GM18507 (cell line): ENCODE data around the gene SERTAD1.
A peak's percentile ranks its signal among the peaks of the same experiment; 100 is the strongest.
"Not testable (repeated sequence)": the region's sequence is repeated elsewhere in the genome, so short reads cannot be mapped to it uniquely, and the experiment has no call there.

Source experiments
- DNase-seq: peaks from one replicate; pipeline ENCODE4 v3.0.0; 2011; ENCODE audit warnings: low read depth; ENCODE audit not compliant: insufficient read length; ENCODE audit errors: extremely low spot score
- FAIRE-seq: peaks from 2 replicates; lab custom pipeline; 2011; peaks lifted over from hg19 to GRCh38; lab: Jason Lieb, UNC

SERTAD1 gene

DNA sequence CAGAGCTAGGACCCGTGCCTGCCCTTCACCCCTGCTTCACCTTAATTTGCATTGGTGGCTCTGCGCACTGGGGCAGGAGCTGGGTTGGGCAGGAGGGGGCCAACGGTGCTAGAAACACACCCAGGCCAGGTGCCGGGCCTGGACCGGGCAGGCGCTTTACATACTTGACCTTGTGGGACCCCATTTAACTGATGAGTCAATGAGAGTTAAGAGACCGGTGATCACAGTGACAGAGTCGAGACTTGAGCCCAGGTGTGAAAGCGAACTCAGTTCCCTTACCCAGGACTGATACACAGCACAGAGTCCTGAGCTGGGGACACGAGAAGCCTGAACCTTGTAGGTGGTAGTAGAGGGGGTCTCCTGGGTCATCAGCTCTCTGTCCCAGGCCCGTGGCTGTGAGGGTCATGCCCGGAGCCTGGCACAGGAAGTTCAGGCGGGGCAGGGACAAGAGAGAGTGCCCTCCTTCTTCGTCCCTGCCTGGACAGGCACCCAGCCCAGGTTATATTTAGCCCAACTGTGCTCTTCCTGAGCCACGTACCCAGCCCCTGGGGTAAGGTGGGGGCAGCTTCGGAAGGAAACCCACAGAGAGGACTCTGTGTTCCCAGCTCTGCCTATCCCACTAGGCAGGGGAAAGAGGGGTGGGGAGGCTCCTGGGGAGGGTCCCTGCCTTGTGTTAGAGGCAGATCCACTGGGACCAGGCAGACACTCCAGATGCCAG is 14.5 kb downstream of the SERTAD1 start:
- no peak for DNase-seq
- FAIRE-seq, result peak; percentile 61

DNA sequence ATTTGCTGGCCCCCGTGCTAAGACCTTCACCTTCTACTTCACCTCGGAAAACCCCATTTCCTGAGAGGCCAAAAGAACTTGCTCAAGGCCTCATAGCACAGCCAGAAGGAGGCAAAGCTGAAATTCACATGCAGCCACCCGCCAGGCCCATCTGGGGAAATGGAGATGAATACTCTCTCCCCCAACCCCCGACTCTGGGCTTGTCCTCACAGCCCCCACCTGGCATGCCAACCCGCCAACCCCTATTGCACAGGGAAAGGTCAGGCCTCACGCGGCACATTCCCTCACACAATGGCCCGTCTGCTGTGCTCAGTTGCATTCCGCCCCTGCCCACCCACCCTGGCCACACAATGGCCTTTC is 15.8 kb downstream of the SERTAD1 start:
- FAIRE-seq, result no peak
- no peak for DNase-seq

DNA sequence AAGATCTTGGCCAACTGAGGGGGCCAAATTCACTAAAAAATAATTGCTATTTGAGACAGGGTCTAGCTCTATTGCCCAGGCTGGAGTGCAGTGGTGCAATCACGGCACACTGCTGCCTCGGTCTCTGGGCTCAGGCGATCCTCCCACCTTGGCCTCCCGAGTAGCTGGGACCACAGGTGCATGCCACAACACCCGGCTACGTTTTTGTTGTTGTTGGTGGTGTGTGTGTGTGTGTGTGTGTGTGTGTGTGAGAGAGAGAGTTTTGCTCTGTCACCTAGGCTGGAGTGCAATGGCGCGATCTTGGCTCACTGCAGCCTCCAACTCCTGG is 17.2 kb downstream of the SERTAD1 start:
- DNase-seq, FAIRE-seq: not testable (repeated sequence)

DNA sequence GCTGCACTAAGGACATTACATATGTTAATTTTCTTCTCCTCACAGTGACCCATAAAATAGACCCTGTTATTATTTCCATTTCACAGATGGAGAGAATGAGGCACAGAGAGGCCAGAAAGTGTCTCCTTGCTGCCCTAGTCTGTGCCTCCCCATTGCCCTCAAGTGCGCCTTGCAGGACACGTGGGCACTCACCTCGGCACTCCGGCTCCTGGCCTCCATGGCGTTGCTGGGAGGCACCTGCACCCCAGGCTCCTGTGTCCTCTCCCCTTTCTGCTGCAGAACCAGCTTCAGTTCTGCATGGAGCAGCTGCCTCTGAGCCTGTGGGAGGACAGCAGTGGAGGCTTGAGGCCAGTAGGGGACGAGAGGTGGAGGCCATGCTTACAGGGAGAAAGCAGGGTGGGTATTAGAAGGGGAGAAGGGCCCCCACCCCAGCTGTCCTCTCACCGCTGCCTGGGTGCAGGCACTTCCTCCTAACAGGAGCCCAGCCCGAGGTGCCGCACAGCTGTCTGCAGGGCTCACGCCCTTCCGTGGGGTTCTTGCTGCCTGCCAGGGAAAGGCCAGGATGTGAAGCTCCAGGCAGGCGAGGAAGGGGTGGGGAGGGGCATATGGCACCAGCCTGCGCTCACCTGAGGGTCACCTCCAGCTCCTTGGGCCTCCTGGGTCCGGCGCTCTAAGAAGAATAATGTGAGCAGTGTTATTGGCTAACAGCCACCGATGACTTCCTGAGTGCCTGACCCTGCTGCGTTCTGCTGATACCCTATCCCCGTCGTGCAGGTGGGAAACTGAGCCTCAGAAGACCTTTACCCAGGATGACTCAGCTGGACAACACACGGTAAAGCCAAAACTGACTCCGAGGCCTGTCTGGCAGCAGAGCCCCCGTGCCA is 17.8 kb downstream of the SERTAD1 start:
- FAIRE-seq (no peak), DNase-seq (no peak)

DNA sequence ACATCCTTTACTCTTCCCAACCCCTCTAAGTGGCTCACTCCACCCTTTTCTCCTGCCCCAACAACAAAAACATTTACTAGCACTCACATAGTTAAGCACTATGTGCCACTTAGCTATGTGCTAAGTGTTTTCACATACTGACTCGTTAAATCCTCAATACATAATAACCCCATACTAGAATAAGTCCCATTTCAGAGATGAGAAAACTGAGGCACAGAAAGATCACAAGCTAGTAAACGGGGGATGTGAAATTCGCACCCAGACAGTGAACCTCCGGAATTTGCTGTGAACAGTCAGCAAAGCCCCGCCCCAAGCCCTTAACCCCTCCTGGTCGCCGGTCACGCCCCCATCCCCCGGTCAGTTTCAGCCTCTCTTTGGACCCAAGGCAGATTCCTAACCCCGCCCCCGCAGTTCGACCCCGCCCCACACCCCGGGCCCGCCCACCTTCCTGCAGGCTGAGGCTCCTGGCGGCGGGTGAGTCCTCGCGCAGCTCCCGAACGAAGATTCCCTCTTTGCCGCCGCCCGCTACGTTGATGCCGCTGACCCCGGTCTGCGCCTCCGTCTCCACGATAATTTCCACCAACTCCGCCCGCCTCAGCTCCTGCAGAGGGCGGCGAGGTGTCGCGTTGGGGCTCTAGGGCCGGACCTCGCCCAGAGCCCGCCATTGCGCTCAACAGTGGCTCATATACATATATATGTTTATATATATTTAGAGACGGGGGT is 22.4 kb downstream of the SERTAD1 start:
- peak; percentile 87 for DNase-seq
- peak; percentile 94 for FAIRE-seq

DNA sequence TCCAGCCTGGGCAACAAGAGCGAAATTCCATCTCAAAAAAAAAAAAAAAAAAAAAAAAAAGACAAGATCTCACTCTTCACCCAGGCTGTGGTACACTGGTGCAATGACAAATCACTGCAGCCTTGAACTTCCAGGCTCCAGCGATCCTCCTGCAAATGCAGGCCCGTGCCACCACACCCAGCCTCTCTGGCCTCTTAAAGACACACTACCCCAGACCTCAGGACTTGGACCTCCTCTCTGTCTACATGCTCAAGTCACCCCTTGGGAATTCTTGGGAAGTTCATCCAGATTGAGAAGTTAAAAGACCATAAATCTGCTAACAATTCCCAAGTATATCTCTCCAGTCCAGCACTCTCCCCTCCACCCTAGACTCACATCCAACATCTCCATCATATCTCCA is 25.2 kb downstream of the SERTAD1 start:
- DNase-seq, result no peak
- FAIRE-seq, result no peak

DNA sequence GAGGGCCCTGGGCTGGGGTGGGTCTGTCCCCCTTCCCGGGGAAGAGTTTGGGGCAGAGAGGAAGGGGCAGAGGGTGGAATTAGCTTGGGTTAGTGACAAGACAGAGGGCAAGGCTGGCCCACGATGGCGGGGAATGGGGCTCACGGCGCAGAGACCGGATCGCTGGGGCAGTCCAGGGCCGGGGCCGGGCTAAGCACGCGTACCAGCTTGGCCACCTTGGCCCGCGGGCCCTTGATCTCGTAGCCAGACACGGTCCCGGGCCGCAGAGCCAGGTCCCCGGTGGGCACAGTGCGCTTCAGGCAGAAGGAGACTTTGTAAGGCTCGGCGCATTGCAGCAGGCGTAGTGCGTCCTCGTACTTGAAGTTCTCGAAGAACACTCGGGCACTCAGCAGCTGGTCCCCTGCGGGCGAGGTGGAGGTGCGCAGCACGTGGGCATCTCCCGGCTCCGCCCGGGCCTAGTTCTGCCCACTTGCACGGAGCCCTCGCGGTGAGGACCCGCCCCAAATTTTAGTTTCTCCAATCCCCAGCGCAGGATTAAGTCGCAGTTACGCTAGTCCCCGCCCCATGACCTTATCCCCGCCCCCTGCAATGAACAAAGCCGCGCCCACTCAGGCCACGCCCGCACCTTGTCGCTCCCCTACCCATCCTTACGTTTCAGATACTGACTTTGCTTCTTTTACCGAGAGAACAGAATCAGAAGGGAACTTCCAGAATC is 27.2 kb downstream of the SERTAD1 start:
- no peak for FAIRE-seq
- DNase-seq, result no peak

DNA sequence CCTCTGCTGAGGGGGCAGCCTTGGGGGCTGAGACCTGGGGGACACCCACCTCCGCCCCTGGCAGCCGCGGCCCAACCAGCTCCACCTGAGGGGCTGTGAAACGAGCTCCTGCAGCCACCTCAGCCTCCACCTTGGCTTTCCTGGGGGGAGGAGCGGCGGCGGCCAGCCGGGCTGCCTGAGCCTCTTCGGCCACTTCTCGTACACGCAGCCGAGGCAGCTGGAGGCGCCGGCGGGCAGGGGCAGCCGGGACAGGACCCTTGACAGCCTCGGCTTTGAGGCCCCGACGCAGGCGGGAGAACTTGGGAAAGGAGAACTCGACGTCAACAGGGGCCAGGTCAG is 28.3 kb downstream of the SERTAD1 start:
- no peak for FAIRE-seq

DNA sequence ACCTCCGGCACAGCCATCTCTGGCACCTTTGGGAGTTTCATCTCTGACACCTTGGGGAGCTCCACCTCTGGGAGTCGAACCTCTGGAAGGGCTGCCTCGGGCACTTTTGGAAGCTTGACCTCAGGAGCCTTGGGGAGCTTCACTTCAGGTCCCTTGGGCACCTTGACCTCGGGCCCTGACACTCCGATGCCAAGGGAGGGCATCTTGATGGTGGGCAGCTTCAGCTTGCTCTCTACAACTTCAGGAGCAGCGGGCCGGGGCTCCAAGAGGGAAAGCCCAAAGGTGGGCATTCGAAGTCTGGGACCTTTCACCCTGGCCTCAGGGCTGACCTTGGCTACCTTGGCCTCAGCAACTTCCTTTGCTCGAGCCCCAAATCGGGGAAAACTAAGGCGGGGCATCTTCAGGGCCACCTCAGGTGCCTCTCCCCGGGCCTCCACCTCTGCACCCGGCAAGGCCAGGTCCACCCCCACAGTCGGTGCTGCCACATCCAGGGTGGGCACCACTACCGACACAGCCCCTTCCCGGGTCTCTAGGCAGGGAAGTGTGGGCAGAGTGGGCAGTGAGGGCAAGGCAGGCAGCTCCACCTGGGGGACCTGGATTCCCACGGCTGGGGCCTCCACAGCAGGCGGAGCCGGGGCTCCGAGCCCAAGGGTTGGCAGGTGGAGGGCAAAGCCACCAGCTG is 28.8 kb downstream of the SERTAD1 start:
- FAIRE-seq (no peak), DNase-seq (no peak)

More for the DNA sequence above, 28.3 kb downstream of the SERTAD1 start:
- DNase-seq, result no peak

DNA sequence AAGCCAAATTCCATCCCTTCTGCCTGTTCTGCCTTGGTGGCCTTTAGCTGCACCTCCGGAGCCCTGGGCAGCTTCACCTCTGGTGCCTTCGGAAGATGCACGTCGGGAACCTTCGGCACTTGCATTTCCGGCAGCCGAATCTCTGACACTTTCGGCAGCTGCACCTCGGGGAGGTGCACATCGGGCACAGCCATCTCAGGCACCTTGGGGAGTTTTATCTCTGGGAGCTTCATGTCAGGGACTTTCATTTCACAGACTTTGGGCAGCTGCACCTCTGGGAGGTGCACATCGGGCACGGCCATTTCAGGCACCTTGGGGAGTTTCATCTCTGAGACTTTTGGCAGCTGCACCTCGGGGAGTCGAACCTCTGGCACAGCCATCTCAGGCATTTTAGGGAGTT is 29.8 kb downstream of the SERTAD1 start:
- FAIRE-seq, result no peak
- DNase-seq, result no peak

DNA sequence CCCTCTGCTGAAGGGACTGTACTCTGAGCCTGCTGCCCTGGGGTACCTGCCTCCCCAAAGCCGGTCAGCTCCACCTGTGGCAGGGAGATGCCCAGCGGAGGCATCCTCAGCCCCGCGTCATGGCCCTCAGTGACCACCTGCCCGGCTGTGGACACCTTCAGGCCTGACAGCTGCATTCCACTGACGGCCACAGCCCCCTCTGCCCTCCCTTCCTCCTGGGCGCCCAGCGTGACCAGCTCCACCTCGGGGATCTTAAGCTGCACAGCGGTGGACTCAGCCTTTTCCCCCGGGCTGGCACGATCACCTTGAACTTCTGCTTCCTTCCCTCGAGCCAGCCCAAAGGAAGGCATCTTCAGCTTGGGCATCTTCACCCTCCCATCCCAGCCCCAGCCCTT is 31.0 kb downstream of the SERTAD1 start:
- DNase-seq (no peak), FAIRE-seq (no peak)

DNA sequence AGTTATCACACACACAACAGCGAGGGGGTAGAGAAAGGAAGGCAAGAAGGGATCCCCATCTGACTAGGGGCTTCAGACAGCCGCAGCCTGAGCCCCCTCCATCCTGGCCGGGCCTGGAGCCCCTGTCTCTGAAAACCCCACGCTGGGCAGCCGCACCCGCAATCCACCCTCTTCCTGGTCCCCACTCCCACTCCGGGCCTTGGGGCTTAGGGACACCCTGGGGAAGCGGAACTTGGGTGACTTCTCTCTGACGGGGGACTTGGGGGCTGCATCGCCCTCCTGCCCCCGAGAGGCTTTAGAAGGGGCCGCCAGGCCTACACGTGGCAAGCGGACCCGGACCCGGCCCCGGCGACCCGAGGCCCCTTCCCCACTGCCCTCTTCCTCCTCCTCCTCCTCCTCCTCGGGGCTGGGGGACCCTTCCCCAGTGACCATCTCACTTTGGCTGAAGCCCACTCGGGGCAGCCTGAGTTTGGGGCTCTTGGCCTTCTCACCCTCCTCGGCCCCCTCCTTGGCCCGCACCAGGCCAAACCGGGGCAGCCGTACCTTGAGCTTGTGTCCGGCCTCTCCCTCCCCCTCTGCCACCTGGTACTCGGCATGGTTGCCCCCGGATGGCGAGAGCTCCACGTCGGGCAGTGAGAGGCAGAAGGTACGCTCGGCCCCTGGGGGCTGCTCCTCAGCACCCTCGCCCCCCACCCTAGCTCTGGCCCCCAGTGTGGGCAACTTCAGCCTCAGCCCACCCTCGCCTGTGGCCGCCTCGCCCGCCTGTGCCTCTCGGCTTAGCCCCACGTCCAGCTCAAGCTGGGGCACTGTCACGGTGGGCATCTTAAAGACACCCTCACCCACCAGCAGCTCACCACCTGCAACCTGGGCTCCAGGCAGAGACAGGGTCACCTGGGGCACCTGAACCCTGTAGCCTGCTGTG is 31.6 kb downstream of the SERTAD1 start:
- DNase-seq, result no peak
- FAIRE-seq, result no peak

DNA sequence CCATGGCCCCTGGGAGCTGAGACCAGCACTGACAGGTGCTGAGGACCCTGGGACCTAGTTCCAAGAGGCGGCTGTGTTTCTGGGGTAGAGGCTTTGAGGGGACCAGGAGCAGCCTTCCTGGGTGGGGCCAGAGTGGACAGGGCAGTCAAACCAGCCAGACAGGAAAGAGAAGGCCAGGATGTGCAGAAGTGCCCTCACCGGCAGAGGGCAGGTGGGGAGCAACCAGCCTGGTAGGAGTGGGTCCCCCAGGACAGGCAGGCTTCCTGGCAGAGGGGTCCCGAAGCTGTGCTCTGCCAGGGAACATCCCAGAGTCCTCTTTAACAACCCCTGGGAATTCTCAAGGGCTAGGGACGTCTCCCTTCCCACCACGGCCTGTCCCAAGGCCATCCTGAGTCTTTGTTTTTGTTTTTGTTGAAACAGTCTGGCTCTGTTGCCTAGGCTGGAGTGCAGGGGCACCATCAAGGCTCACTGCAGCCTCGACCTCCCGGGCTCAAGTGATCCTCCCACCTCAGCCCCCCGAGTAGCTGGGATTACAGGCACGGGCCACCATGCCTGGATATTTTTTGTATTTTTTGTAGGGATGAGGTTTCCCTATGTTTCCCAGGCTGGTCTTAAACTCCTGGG is 32.8 kb downstream of the SERTAD1 start:
- DNase-seq, result no peak

DNA sequence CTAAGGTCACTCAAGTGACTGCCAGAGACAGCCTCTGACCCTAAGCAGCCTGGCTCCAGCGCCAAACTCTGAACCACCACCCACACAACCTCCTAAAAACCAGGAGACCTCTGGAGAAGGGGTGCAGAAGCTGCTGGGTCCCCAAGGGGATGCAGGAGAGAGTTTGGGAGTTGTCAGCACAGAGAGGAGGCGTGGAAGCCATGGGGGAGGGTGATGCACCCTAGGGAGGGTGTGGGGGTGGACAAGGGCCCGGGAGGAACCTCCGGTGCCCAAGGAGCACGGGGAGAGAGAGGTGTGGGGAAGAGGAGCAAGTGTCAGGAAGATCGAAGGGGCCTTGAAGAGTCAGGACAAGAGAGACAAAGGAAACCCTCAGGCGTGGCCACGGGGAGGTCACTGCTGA is 33.7 kb downstream of the SERTAD1 start:
- DNase-seq (no peak), FAIRE-seq (no peak)

More for the DNA sequence above, 32.8 kb downstream of the SERTAD1 start:
- no peak for FAIRE-seq

DNA sequence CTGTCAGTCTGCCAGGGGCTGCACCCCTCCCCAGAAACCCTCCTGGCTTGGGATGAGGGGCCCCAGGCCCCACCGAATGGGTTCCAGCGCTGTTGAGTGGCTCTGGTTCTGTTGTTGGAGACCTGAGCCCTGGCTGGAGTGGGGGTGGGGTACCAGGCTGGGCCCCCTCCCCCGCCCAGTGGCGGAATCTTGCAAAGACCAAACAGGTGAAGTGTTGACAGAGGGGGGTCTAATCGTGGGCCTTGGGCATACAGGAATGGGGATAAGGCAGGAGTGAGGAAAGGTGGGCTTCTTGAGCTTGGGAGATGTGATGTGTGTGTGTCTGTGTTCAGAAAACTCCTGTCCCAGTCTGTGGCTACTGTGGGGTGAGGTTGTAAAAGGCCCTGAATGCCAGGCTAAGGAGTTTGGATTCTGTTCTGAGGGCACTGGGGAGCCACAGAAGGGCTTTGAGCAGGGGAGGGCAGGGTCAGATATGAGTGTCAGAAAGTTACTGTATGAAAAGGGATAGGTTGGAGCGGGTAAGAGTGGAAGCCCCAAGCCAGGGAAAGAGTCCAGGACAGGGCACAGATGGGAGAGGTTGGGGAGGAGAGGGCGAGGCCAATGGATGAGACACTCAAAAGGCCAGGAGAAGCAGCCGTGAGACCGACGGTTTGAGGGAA is 35.6 kb downstream of the SERTAD1 start, which contains the start of gene HIPK4:
Gene HIPK4 (minus strand): TSS at position 98 of the 659 bp plus-strand sequence. CDS start 279 bp downstream, outside the sequence.
- DNase-seq, result no peak
- no peak for FAIRE-seq

DNA sequence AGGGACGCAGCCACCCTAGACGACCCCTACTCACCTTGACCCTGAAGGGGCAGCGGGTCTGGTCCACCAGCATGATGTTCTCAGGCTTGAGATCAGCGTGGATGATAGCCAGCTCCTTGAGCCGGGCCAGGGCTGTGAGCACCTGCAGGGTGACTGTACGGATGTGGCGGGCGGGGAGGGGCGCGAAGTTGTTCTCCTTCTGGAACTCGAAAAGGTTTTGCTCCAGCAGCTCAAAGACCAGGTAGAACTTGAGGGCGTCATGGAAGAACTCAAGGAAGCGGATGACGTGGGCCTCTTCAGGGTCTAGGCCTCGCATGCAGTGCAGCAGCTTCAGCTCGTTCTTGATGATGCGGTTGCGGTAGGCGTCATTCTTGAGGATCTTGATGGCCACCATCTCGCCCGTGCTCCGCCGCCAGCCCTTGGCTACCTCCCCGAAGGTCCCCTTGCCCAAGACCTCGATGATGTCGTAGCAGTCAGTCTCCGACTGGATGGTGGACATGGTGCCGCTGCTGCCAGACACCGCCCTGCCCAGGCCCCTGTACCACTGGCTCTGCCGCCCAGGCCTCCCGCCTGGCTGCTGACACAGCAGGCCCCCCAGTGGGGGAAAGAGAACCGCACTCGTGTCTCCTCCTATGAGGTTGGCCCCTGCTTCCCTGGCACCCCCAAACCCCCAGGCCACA is 36.2 kb downstream of the SERTAD1 start:
- DNase-seq (no peak), FAIRE-seq (no peak)

DNA sequence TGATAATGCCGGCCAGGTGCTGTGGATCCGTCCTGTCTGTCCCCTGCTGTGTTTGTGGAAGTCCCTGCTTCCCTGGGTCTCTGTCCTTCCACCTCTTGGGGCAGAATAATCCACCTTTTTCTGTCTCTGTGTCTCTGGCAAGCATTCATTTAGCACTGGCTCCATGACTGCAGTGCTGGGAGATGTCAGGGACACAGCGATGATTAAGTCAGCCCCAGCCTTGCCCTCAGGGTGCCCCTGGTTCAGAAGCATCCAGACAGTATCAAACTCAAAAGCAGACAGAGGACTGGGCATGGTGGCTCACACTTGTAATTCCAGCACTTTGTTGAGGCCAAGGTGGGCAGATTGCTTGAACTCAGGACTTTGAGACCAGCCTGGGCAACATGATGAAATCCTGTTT is 37.3 kb downstream of the SERTAD1 start:
- no peak for FAIRE-seq
- no peak for DNase-seq
